GM10847 (cell line): Measurements from ENCODE around the gene FAM180A.

Experiments used
- POLR2A ChIP-seq: IDR thresholded peaks from 2 replicates; pipeline ENCODE4 v1.6.1; 2011; ENCODE audit not compliant: insufficient read length; ENCODE audit errors: extremely low read depth

FAM180A gene

GRCh38 chr7:135712796-135713195 is 35.8 kb downstream of the FAM180A start:
- no peak for TF ChIP-seq POLR2A

- no peak for TF ChIP-seq POLR2A
These were observed 36.3 kb downstream of the FAM180A start for GRCh38 chr7:135712182-135712782.

- TF ChIP-seq POLR2A: no peak
These were observed 37.5 kb downstream of the FAM180A start for GRCh38 chr7:135711139-135711469.

GRCh38 chr7:135710417-135711138 is 38.0 kb downstream of the FAM180A start:
- TF ChIP-seq POLR2A: no peak

GRCh38 chr7:135709508-135709907 is 39.1 kb downstream of the FAM180A start:
- no peak for TF ChIP-seq POLR2A

GRCh38 chr7:135708041-135708440 is 40.6 kb downstream of the FAM180A start:
- TF ChIP-seq POLR2A: no peak

GRCh38 chr7:135707570-135707966 is 41.0 kb downstream of the FAM180A start:
- TF ChIP-seq POLR2A: no peak

- TF ChIP-seq POLR2A: no peak
These were observed 41.6 kb downstream of the FAM180A start for GRCh38 chr7:135706858-135707569.

- TF ChIP-seq POLR2A: no peak
These were observed 42.4 kb downstream of the FAM180A start for GRCh38 chr7:135706038-135706742.

- TF ChIP-seq POLR2A: no peak
These were observed 43.9 kb downstream of the FAM180A start for GRCh38 chr7:135704698-135705097.

GRCh38 chr7:135704074-135704473 is 44.5 kb downstream of the FAM180A start:
- no peak for TF ChIP-seq POLR2A

GRCh38 chr7:135697276-135698049 is 51.1 kb downstream of the FAM180A start:
- TF ChIP-seq POLR2A: no peak

- TF ChIP-seq POLR2A: no peak
These were observed 55.1 kb downstream of the FAM180A start for GRCh38 chr7:135693558-135693957.

GRCh38 chr7:135692055-135692454 is 56.6 kb downstream of the FAM180A start:
- no peak for TF ChIP-seq POLR2A

- no peak for TF ChIP-seq POLR2A
These were observed 58.0 kb downstream of the FAM180A start for GRCh38 chr7:135690566-135690965.
